Activated T-cell treated with anti-CD3 and anti-CD28 coated beads, Interleukin-2, amount 50 U/mL, for 72 hours (primary cell): Measurements from ENCODE around the gene KLHL41. TPM values are rescaled to one million over a fixed set of nuclear protein-coding genes. Genes with fewer than 3 reads are reported as not detected.

Experiments used
- total RNA-seq, 2 donors: library from RNA; stranded (reverse); gene quantifications; one replicate each; pipeline ENCODE4 v1.2.3, GENCODE V29; 2022

KLHL41 gene
- total RNA-seq, 2 donors from 2014 or later = 0.09 to 0.34 TPM

Other genes with a start within 250 kb of the KLHL41 start
- under 1 TPM; 0.37 to 0.70 TPM for gene LRP2, start 147.2 kb upstream of the KLHL41 start, total RNA-seq
- gene BBS5, start 30.2 kb upstream of the KLHL41 start, total RNA-seq = 1 to 10 TPM; 2.2 to 3.5 TPM
- 10 to 100 TPM; 40.4 to 46.3 TPM for gene FASTKD1, start 64.2 kb downstream of the KLHL41 start, total RNA-seq
- gene PPIG, start 74.6 kb downstream of the KLHL41 start, total RNA-seq = 10 to 100 TPM; 67.4 to 80.0 TPM
- under 1 TPM in 1 of 2 donors, not detected in 1; 0.22 TPM for gene CFAP210, start 184.7 kb downstream of the KLHL41 start, total RNA-seq
- 1 to 10 TPM; 3.4 to 4.4 TPM for gene PHOSPHO2, start 184.8 kb downstream of the KLHL41 start, total RNA-seq
- gene KLHL23, start 224.1 kb downstream of the KLHL41 start, total RNA-seq = 1 to 10 TPM; 8.0 to 9.4 TPM